Loucy (cell line): ENCODE measurements around the gene KCNMA1.

ENCODE experiments used
- EZH2phosphoT487 ChIP-seq: fragments of 200-600 bp; IDR thresholded peaks from 2 replicates; pipeline ENCODE4 v1.6.1; 2018; ENCODE audit warnings: antibody characterized with exemption, mild to moderate bottlenecking, moderate library complexity, borderline replicate concordance
- TF ChIP-seq, protein P1 (sequence below): fragments of 200-600 bp; sonication (generic); conservative IDR thresholded peaks from 2 replicates; pipeline ENCODE4 v1.5.1; 2014; ENCODE audit warnings: mild to moderate bottlenecking, antibody characterized with exemption, low read length

DNA sequence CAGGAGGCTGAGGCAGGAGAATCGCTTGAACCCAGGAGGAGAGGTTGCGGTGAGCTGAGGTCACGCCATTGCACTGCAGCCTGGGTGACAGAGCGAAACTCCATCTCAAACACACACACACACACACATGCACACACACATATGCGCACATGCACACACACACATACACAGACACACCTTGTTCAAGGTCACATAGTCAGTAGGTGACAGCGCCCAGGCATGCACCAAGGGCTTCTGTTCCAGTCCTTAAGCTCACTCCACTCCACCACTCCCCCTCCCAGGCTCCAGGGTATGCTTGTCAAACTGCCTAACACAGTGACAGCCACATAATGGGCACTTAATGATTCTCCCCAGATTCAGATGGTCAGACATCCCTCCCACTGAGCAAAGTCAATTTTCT is 37.0 kb downstream of the KCNMA1 start:
- TF ChIP-seq, protein P1, sequence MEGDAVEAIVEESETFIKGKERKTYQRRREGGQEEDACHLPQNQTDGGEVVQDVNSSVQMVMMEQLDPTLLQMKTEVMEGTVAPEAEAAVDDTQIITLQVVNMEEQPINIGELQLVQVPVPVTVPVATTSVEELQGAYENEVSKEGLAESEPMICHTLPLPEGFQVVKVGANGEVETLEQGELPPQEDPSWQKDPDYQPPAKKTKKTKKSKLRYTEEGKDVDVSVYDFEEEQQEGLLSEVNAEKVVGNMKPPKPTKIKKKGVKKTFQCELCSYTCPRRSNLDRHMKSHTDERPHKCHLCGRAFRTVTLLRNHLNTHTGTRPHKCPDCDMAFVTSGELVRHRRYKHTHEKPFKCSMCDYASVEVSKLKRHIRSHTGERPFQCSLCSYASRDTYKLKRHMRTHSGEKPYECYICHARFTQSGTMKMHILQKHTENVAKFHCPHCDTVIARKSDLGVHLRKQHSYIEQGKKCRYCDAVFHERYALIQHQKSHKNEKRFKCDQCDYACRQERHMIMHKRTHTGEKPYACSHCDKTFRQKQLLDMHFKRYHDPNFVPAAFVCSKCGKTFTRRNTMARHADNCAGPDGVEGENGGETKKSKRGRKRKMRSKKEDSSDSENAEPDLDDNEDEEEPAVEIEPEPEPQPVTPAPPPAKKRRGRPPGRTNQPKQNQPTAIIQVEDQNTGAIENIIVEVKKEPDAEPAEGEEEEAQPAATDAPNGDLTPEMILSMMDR, result no peak
- TF ChIP-seq EZH2phosphoT487, result no peak
